ENCODE data around the gene SLC25A29. TPM values are rescaled to one million over a fixed set of nuclear protein-coding genes. Genes with fewer than 3 reads are reported as not detected.
"Not testable (repeated sequence)": the region's sequence is repeated elsewhere in the genome, so short reads cannot be mapped to it uniquely, and the experiment has no call there.

Gene SLC25A29
- polyA plus RNA-seq, 4 donors, result 34.8 to 54.1 (median 45.2) TPM

DNA sequence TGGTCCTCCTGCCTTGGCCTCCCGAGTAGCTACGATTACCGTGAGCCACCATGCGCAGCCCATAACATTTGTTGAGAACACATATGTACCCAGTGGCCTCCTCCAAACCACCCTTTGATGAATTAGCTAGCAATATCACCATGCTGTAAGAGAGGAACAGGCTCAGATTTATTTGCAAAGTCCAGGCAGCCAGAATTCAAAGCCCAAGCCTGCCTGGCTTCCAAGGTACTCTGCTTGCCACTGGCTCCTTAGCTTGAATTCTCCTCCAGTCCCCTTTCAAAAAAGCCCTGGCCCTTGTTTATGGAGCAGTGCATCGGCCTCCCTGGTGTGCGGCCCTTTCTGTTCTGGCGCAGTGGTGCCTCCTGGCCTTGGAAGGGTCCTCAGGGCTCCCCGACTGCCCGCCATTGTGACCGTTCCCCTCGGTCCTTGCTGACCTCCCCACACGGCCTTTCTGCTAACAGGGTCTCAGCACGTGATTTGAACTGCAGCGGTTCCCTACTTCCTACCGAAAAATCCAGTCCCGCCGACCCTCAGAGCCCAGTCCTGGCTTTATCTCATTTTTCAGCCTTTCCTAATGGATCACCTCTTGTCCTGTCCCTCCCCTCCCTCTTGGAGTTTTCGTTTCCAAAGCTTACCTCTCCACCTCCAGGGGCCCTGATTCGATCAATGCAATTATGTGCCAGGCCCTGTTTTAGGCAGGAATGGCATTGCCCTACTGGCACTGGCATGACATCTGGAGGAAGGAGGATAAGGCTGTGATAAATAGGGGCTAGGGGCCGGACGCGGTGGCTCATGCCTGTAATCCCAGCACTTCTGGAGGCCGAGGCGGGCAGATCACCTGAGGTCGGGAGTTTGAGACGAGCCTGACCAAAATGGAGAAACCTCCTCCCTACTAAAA lies 22.0 kb downstream of the SLC25A29 start:
- no peak for DNase-seq (ENCODE audit: low read depth in 4 of 4, low spot score in 3 of 4)

GRCh38 chr14:100283436-100283835 lies 22.8 kb downstream of the SLC25A29 start:
- not testable (repeated sequence) for DNase-seq (ENCODE audit: low read depth in 4 of 4, low spot score in 3 of 4)

- no peak for DNase-seq (ENCODE audit: low read depth in 4 of 4, low spot score in 3 of 4)
Measured at GRCh38 chr14:100282766-100283419, 23.4 kb downstream of the SLC25A29 start.

DNA sequence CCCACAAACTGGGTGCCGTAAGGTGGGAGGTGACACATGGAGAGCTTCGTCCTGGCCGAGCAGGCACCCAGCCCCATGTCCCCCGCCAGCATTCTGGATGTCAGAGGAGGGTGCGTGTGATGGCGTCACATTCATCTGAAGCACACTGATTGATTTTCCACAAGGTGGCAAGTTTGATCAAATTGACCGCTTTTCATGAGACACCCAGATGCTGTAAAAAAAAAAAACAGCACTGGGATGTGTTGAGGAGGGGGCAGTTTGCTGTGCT lies 24.2 kb downstream of the SLC25A29 start:
- no peak for DNase-seq (ENCODE audit: low read depth in 4 of 4, low spot score in 3 of 4)

- DNase-seq (ENCODE audit: low read depth in 4 of 4, low spot score in 3 of 4), result no peak
Measured at GRCh38 chr14:100281286-100282082, 24.8 kb downstream of the SLC25A29 start.

GRCh38 chr14:100279563-100279962 lies 26.7 kb downstream of the SLC25A29 start:
- no peak for DNase-seq (ENCODE audit: low read depth in 4 of 4, low spot score in 3 of 4)

DNA sequence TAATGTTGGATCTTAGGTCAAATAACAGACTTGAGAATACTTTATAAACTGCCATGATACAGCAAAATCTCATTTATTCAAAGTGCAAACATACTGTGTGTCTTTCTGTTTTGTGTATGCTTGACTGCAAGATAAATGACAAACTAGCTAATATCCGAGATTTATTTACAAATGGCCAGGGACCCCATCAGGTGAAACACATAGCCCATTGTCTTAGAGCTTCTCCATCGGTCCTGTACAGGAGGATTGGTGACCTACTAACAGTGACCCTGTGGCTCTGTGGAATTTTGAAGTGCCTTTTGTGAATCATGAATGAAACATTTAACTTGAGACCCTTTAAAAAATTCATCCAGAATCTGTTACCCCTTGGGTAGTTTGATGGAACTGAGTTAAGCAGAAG lies 27.1 kb downstream of the SLC25A29 start:
- DNase-seq (ENCODE audit: low read depth in 4 of 4, low spot score in 3 of 4), result no peak

GRCh38 chr14:100278702-100279101 lies 27.5 kb downstream of the SLC25A29 start:
- DNase-seq (ENCODE audit: low read depth in 4 of 4, low spot score in 3 of 4), result no peak

GRCh38 chr14:100275214-100275613 lies 31.0 kb downstream of the SLC25A29 start:
- no peak for DNase-seq (ENCODE audit: low read depth in 4 of 4, low spot score in 3 of 4)

- no peak for DNase-seq (ENCODE audit: low read depth in 4 of 4, low spot score in 3 of 4)
Measured at GRCh38 chr14:100274250-100274649, 32.0 kb downstream of the SLC25A29 start.

- no peak for DNase-seq (ENCODE audit: low read depth in 4 of 4, low spot score in 3 of 4)
Measured at GRCh38 chr14:100271247-100271939, 34.9 kb downstream of the SLC25A29 start.

GRCh38 chr14:100268591-100269207 lies 37.5 kb downstream of the SLC25A29 start:
- no peak for DNase-seq (ENCODE audit: low read depth in 4 of 4, low spot score in 3 of 4)

GRCh38 chr14:100267990-100268389 lies 38.3 kb downstream of the SLC25A29 start:
- DNase-seq (ENCODE audit: low read depth in 4 of 4, low spot score in 3 of 4), result no peak

- no peak for DNase-seq (ENCODE audit: low read depth in 4 of 4, low spot score in 3 of 4)
Measured at GRCh38 chr14:100263141-100263540, 43.1 kb downstream of the SLC25A29 start.

DNA sequence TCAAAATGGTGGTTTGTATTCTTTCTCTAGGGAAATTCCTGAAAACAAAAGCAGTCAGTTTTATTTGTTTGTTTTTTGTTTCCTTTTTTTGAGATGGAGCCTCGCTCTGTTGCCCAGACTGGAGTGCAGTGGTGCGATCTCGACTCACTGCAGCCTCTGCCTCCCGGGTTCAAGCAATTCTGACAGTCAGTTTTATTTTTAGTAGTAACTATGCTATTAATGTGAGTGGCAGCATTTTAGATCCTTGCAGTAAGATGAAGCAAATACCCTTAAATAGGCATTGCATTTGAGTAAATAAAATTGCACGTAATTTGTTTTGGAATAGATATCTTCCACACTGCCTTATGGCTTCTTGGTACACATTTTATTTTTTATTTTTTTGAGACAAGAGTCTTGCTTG lies 43.7 kb downstream of the SLC25A29 start:
- DNase-seq (ENCODE audit: low read depth in 4 of 4, low spot score in 3 of 4), result no peak

DNA sequence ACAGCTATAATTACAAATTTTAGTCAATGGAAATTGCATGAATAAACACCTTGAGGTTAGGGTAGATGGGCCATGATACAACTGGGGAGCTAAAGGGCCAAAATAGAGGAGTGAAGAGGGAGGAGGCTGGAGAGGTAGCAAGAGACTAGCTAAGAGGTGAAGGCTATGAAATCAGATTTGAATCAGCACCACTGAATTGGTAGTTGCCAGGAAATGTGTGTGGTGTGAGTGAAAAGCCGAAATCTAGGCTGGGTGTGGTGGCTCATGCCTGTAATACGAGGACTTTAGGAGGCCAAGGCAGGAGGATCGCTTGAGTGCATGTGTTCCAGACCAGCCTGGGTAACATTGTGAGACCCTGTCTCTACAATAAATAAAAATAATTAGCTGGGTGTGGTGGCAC lies 44.6 kb downstream of the SLC25A29 start:
- DNase-seq (ENCODE audit: low read depth in 4 of 4, low spot score in 3 of 4), result no peak

DNA sequence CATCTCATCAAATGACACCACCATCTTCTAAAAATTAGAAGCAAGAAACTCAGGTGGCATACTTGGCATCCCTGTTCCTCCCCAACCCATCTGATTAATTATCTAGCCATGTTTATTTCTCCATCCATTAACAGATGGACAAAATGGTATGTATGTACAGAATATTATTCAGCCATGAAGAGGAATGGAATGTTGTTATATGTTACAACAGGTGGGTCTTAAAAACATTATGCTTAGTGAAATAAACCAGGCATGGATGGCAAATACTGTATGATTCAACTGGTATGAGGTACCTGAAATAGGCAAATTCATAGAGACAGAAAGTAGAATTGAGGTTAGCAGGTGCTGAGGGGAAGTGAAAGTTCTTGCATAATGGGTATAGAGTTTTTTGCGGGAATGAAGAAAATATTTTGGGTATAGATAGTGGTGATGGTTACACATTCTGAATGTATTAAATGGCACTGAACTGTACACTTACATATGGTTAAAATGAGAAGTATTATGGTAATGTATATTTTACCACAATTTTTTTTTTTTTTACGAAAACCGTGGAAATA lies 49.8 kb downstream of the SLC25A29 start:
- no peak for DNase-seq (ENCODE audit: low read depth in 4 of 4, low spot score in 3 of 4)

DNA sequence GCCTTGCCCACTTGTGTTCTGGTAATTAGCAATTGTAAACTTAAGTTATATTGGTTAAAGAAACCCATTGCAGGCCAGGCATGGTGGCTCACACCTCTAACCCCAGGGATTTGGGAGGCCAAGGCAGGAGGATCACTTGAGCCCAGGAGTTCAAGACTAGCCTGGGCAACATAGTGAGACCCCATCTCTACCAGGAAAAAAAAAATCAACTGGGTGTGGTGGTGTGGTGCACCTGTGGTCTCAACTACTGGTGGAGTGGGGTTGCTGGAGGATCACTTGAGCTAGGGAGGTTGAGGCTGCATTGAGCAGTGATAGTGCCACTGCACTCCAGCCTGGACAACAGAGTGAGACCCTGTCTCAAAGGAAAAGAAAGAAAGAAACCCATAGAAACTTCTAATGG lies 53.6 kb downstream of the SLC25A29 start:
- DNase-seq (ENCODE audit: low read depth in 4 of 4, low spot score in 3 of 4), result no peak

DNA sequence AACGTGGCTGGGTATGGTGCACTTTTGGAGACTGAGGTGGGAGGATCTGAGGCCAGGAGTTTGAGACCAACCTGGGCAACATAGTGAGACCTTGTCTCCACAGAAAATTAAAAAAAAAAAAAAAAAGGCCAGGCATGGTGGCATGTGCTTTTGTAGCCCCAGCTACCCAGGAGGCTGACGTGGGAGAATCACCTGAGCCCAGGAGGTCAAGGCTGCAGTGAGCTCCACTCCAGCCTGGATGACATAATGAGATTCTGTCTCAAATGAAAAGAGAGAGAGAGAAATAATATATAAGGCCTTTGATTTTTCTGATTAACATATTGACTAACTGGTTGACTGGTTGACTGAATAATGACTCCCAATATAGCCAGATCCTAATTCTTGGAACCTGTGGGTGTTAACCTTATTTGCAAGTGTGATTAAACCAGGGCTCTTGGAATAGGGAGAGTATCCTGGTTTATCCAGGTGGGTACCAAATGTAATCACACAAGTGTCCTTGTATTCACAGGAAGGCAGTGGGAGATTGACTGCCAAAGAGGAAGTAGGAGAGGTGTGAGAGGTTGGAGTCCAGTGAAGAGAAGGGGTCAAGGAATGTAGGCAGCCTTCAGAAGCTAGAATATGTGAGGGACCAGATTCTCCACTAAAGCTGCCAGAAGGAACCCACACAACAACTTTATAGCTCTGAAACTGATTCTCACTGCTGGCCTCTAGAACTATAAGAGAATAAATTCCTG lies 55.3 kb downstream of the SLC25A29 start:
- DNase-seq (ENCODE audit: low read depth in 4 of 4, low spot score in 3 of 4), result no peak

Measured in right renal pelvis (tissue), 4 donors.